WTC11 (cell line): ENCODE measurements around the gene ENPP7. TPM values are rescaled to one million over a fixed set of nuclear protein-coding genes. Genes with fewer than 3 reads are reported as not detected.

Experiments used
- ATAC-seq: fragments of 200-7000 bp; cut with Tn5 transposase; 2 replicates; pipeline ENCODE4 v1.10.0; 2021; ENCODE audit warnings: mild to moderate bottlenecking, moderate library complexity
- CTCF ChIA-PET: fragments of 300-600 bp; sonication (Branson Sonifier 250); formaldehyde crosslinking; loops from one replicate; lab custom pipeline; 2021; ENCODE audit warnings: antibody characterized with exemption; lab: Charles Lee
- POLR2A ChIA-PET: fragments of 350-600 bp; sonication (Branson Sonifier 250); formaldehyde crosslinking; loops from one replicate; lab custom pipeline; 2021; ENCODE audit warnings: antibody characterized with exemption; lab: Charles Lee
- DNase-seq: peaks from one replicate; pipeline ENCODE4 v3.0.0; 2021; ENCODE audit warnings: low spot score
- H3K27ac Mint-ChIP-seq: 2 replicates; pipeline ENCODE4 v1.8.0; 2021; ENCODE audit warnings: mixed read lengths
- H3K27me3 Mint-ChIP-seq: 2 replicates; pipeline ENCODE4 v1.8.0; 2021; ENCODE audit warnings: low read depth, mild to moderate bottlenecking, moderate library complexity, mixed read lengths
- H3K36me3 Mint-ChIP-seq: 2 replicates; pipeline ENCODE4 v1.8.0; 2021; ENCODE audit warnings: mixed read lengths
- H3K4me1 Mint-ChIP-seq: 2 replicates; pipeline ENCODE4 v1.8.0; 2022; ENCODE audit warnings: mixed read lengths
- H3K4me3 Mint-ChIP-seq: 2 replicates; pipeline ENCODE4 v1.8.0; 2021; ENCODE audit warnings: mild to moderate bottlenecking, moderate library complexity, mixed read lengths
- H3K9me3 Mint-ChIP-seq: 2 replicates; pipeline ENCODE4 v1.8.0; 2021; ENCODE audit warnings: mixed read lengths
- AFF4 ChIP-seq: sonication (generic); formaldehyde crosslinking; IDR thresholded peaks from 2 replicates; pipeline ENCODE4 v1.8.1; 2023; ENCODE audit warnings: mild to moderate bottlenecking, missing genetic modification reagents, borderline replicate concordance
- E2F1 ChIP-seq: sonication (generic); formaldehyde crosslinking; IDR thresholded peaks from 2 replicates; pipeline ENCODE4 v1.8.0; 2022; ENCODE audit warnings: mild to moderate bottlenecking, missing genetic modification reagents
- ELF4 ChIP-seq: sonication (generic); formaldehyde crosslinking; IDR thresholded peaks from 2 replicates; pipeline ENCODE4 v1.8.1; 2022; ENCODE audit warnings: low read depth, mild to moderate bottlenecking, moderate library complexity, missing genetic modification reagents
- EMX1 ChIP-seq: fragments of 250-450 bp; sonication (Bioruptor Pico); IDR thresholded peaks from 2 replicates; pipeline ENCODE4 v1.8.0; 2021; ENCODE audit warnings: mild to moderate bottlenecking
- HMGA2 ChIP-seq: fragments of 250-450 bp; sonication (Bioruptor Pico); IDR thresholded peaks from 2 replicates; pipeline ENCODE4 v1.4.0; 2021; ENCODE audit warnings: mild to moderate bottlenecking, moderate library complexity
- HMGXB4 ChIP-seq: sonication (generic); formaldehyde crosslinking; IDR thresholded peaks from 2 replicates; pipeline ENCODE4 v1.8.1; 2023; ENCODE audit warnings: mild to moderate bottlenecking, moderate library complexity, missing genetic modification reagents
- KAT7 ChIP-seq: sonication (generic); formaldehyde crosslinking; IDR thresholded peaks from 2 replicates; pipeline ENCODE4 v1.8.1; 2023; ENCODE audit warnings: missing genetic modification reagents, mild to moderate bottlenecking, borderline replicate concordance
- MXD4 ChIP-seq: fragments of 250-450 bp; sonication (Bioruptor Pico); IDR thresholded peaks from 2 replicates; pipeline ENCODE4 v1.8.0; 2021; ENCODE audit warnings: mild to moderate bottlenecking, moderate library complexity, borderline replicate concordance
- PRDM15 ChIP-seq: sonication (generic); formaldehyde crosslinking; IDR thresholded peaks from 2 replicates; pipeline ENCODE4 v1.8.0; 2022; ENCODE audit warnings: missing genetic modification reagents
- PREB ChIP-seq: sonication (generic); formaldehyde crosslinking; IDR thresholded peaks from 2 replicates; pipeline ENCODE4 v1.8.1; 2022; ENCODE audit warnings: mild to moderate bottlenecking, missing genetic modification reagents, moderate library complexity, borderline replicate concordance
- SMAD3 ChIP-seq: sonication (generic); formaldehyde crosslinking; IDR thresholded peaks from 2 replicates; pipeline ENCODE4 v1.8.0; 2022; ENCODE audit warnings: missing genetic modification reagents, mild to moderate bottlenecking, borderline replicate concordance
- ZMAT4 ChIP-seq: fragments of 250-450 bp; sonication (Bioruptor Pico); IDR thresholded peaks from 2 replicates; pipeline ENCODE4 v1.9.0; 2021; ENCODE audit warnings: mild to moderate bottlenecking
- ZNF121 ChIP-seq: sonication (generic); formaldehyde crosslinking; IDR thresholded peaks from 2 replicates; pipeline ENCODE4 v1.8.0; 2023; ENCODE audit warnings: missing genetic modification reagents
- ZNF219 ChIP-seq: sonication (generic); formaldehyde crosslinking; IDR thresholded peaks from 2 replicates; pipeline ENCODE4 v1.8.0; 2023; ENCODE audit warnings: missing genetic modification reagents, mild to moderate bottlenecking, borderline replicate concordance
- ZNF232 ChIP-seq: sonication (generic); formaldehyde crosslinking; IDR thresholded peaks from 2 replicates; pipeline ENCODE4 v1.8.0; 2022; ENCODE audit warnings: mild to moderate bottlenecking, missing genetic modification reagents
- ZNF512 ChIP-seq: sonication (generic); formaldehyde crosslinking; IDR thresholded peaks from 2 replicates; pipeline ENCODE4 v1.8.1; 2022; ENCODE audit warnings: missing genetic modification reagents, borderline replicate concordance
- ZSCAN18 ChIP-seq: fragments of 250-450 bp; sonication (Bioruptor Pico); IDR thresholded peaks from 2 replicates; pipeline ENCODE4 v2.1.2; 2022; ENCODE audit warnings: mild to moderate bottlenecking, moderate library complexity
- total RNA-seq: library from RNA; stranded (reverse); gene quantifications from 3 replicates; pipeline ENCODE4 v1.2.3, GENCODE V29; 2021

ENPP7 gene
- total RNA-seq, 1 experiment from 2014 or later = not detected

- TF ChIP-seq E2F1 (CRISPR knock-in tag) = no peak
These were observed 46.4 kb upstream of the ENPP7 start (continued) for GRCh38 chr17:79684132-79684985.

- no peak for DNase-seq
- no peak for ATAC-seq
- CTCF ChIA-PET = interaction anchor here (1.3 to 1.6 kb wide), 2 partner anchors 27 to 292 kb away, joined by 4 to 6 read pairs; no protein-coding TSS in a partner anchor
- Mint-ChIP-seq H3K27me3 (peaks cover 4% of the 10 kb centered on the region; the same call in 1 of the 2 replicates), H3K4me3 (no peak overlapping the region), H3K36me3 (no peaks in the 10 kb centered on the region), H3K27ac (no peak overlapping the region), H3K9me3 (no peaks in the 10 kb centered on the region), H3K4me1 (no peaks in the 10 kb centered on the region)
- POLR2A ChIA-PET = no interaction called here
- no peak for TF ChIP-seq AFF4 (CRISPR knock-in tag)
- no peak for TF ChIP-seq SMAD3 (CRISPR knock-in tag)
- no peak for TF ChIP-seq ELF4 (CRISPR knock-in tag)
- no peak for TF ChIP-seq EMX1 (CRISPR knock-in tag)
- no peak for TF ChIP-seq ZNF512 (CRISPR knock-in tag)
- TF ChIP-seq MXD4 (CRISPR knock-in tag) = no peak
- no peak for TF ChIP-seq ZNF232 (CRISPR knock-in tag)
- TF ChIP-seq ZSCAN18 (CRISPR knock-in tag) = no peak
- TF ChIP-seq ZNF219 = no peak
- TF ChIP-seq E2F1 (CRISPR knock-in tag) = no peak
- no peak for TF ChIP-seq PREB
- no peak for TF ChIP-seq HMGXB4 (CRISPR knock-in tag)
- TF ChIP-seq HMGA2 (CRISPR knock-in tag) = no peak
- TF ChIP-seq KAT7 (CRISPR knock-in tag) = no peak
- no peak for TF ChIP-seq PRDM15
- no peak for TF ChIP-seq ZNF121 (CRISPR knock-in tag)
- TF ChIP-seq ZMAT4 (CRISPR knock-in tag) = no peak
These were observed 45.6 kb upstream of the ENPP7 start for GRCh38 chr17:79685121-79685520.
